Peyer's patch (tissue), 4 donors: ENCODE data around the gene IL36G.

Experiments
- CTCF ChIP-seq, 6 experiments: fragments of 450-650 bp in 4 of 6; fragments of 200-600 bp in 2 of 6; sonication (generic) in 1 of 6; IDR thresholded peaks; one replicate each; pipeline ENCODE4 v1.5.1; 2017 to 2019; ENCODE audit warnings: antibody characterized with exemption in 6 of 6, mild to moderate bottlenecking in 3 of 6, moderate library complexity in 1 of 6
- POLR2A ChIP-seq, 2 donors: fragments of 450-650 bp; IDR thresholded peaks; one replicate each; pipeline ENCODE4 v1.5.1; 2017; ENCODE audit warnings: antibody characterized with exemption in 2 of 2, mild to moderate bottlenecking in 2 of 2, moderate library complexity in 2 of 2

- TF ChIP-seq CTCF (IDR thresholded peaks at IDR 0.05) (no peak), POLR2A (IDR thresholded peaks at IDR 0.05) (no peak)
These were observed 15.3 kb upstream of the IL36G start for GRCh38 chr2:112962308-112963175.
